Uterus (tissue), 4 donors: ENCODE data around the gene GATD1. TPM values are rescaled to one million over a fixed set of nuclear protein-coding genes. Genes with fewer than 3 reads are reported as not detected.

Source experiments
- DNase-seq, 2 donors: peaks; one replicate each; pipeline ENCODE4 v3.0.0-alpha.2; 2019 to 2020
- H3K27ac ChIP-seq, 2 donors: fragments of 200-600 bp; sonication (generic); 1 replicate in 1 of 2; 2 replicates in 1 of 2; pipeline ENCODE4 v1.5.1; 2016 to 2018
- H3K27me3 ChIP-seq, 2 donors: fragments of 200-600 bp; sonication (generic); one replicate each; pipeline ENCODE4 v1.5.1; 2018 to 2019; ENCODE audit warnings: control low read depth in 1 of 2
- H3K36me3 ChIP-seq, 2 donors: fragments of 200-600 bp; sonication (generic); one replicate each; pipeline ENCODE4 v1.5.1; 2019; ENCODE audit warnings: control low read depth in 1 of 2
- H3K4me1 ChIP-seq, 2 donors: fragments of 200-600 bp; sonication (generic); one replicate each; pipeline ENCODE4 v1.5.1; 2018 to 2019; ENCODE audit warnings: control low read depth in 1 of 2
- H3K4me3 ChIP-seq, 2 donors: fragments of 200-600 bp; sonication (generic); 1 replicate in 1 of 2; 2 replicates in 1 of 2; pipeline ENCODE4 v1.5.1; 2018 to 2019; ENCODE audit warnings: mild to moderate bottlenecking in 1 of 2
- H3K9me3 ChIP-seq, 2 donors: fragments of 200-600 bp; sonication (generic); one replicate each; pipeline ENCODE4 v1.5.1; 2019; ENCODE audit warnings: control low read depth in 1 of 2
- CTCF ChIP-seq, 4 experiments: fragments of 200-600 bp in 2 of 4; fragments of 450-650 bp in 2 of 4; sonication (generic) in 2 of 4; IDR thresholded peaks; one replicate each; pipeline ENCODE4 v1.5.1; 2016 to 2019; ENCODE audit warnings: antibody characterized with exemption in 4 of 4, mild to moderate bottlenecking in 2 of 4, moderate library complexity in 1 of 4
- POLR2A ChIP-seq, 2 donors: fragments of 450-650 bp; IDR thresholded peaks; one replicate each; pipeline ENCODE4 v1.6.1; 2016; ENCODE audit warnings: antibody characterized with exemption in 2 of 2, mild to moderate bottlenecking in 1 of 2, moderate library complexity in 1 of 2
- intact Hi-C: fragments of 100-400 bp; cut with DNase I; formaldehyde crosslinking; loops from one replicate; pipeline ENCODE4 v1.15.1; 2023; ENCODE audit warnings: low total_unique reads
- total RNA-seq, 4 donors: library from RNA; depleted of rRNA in 3 of 4; stranded (reverse); fragments of >200 nt in 3 of 4; gene quantifications; one replicate each; pipeline versions ENCODE4 v1.1.0 to v1.2.4, GENCODE V29; 2014 to 2023
- donor health status: DM: yes; HTN: yes; CAD: no.

Gene GATD1
- total RNA-seq, 4 donors from 2014 or later: 11.8 to 81.1 (median 29.3) TPM

GRCh38 chr11:763549-764321 lies 13.6 kb downstream of the GATD1 start:
- DNase-seq: no peak
- no peak overlapping the region for H3K27ac ChIP-seq
- no peaks in the 10 kb centered on the region for H3K27me3 ChIP-seq
- no peaks in the 10 kb centered on the region for H3K4me1 ChIP-seq
- H3K36me3 ChIP-seq: no peaks in the 10 kb centered on the region
- intact Hi-C loops: no loop called here
- H3K9me3 ChIP-seq: no peaks in the 10 kb centered on the region
- no peak overlapping the region for H3K4me3 ChIP-seq
- TF ChIP-seq POLR2A (IDR thresholded peaks at IDR 0.05): no peak
- TF ChIP-seq CTCF (IDR thresholded peaks at IDR 0.05): no peak

GRCh38 chr11:763073-763463 lies 14.2 kb downstream of the GATD1 start:
- Histone ChIP-seq H3K9me3 (no peaks in the 10 kb centered on the region), H3K27me3 (no peaks in the 10 kb centered on the region), H3K27ac (no peak overlapping the region), H3K36me3 (no peaks in the 10 kb centered on the region), H3K4me3 (no peak overlapping the region), H3K4me1 (no peaks in the 10 kb centered on the region)
- intact Hi-C loops: no loop called here
- no peak for DNase-seq
- no peak for TF ChIP-seq POLR2A (IDR thresholded peaks at IDR 0.05)
- no peak for TF ChIP-seq CTCF (IDR thresholded peaks at IDR 0.05)

GRCh38 chr11:762421-763072 lies 14.7 kb downstream of the GATD1 start:
- no peaks in the 10 kb centered on the region for H3K9me3 ChIP-seq
- no peaks in the 10 kb centered on the region for H3K4me1 ChIP-seq
- no peaks in the 10 kb centered on the region for H3K27me3 ChIP-seq
- H3K27ac ChIP-seq: no peak overlapping the region
- DNase-seq: no peak
- H3K4me3 ChIP-seq: no peak overlapping the region
- TF ChIP-seq POLR2A (IDR thresholded peaks at IDR 0.05) (no peak), CTCF (IDR thresholded peaks at IDR 0.05) (no peak)
- no peaks in the 10 kb centered on the region for H3K36me3 ChIP-seq
- intact Hi-C loops: no loop called here

GRCh38 chr11:761526-762108 lies 15.7 kb downstream of the GATD1 start:
- Histone ChIP-seq H3K4me3 (no peak overlapping the region), H3K27me3 (no peaks in the 10 kb centered on the region), H3K27ac (no peak overlapping the region), H3K9me3 (no peaks in the 10 kb centered on the region), H3K36me3 (no peaks in the 10 kb centered on the region), H3K4me1 (no peaks in the 10 kb centered on the region)
- DNase-seq: no peak
- intact Hi-C loops: no loop called here
- TF ChIP-seq CTCF (IDR thresholded peaks at IDR 0.05): no peak
- TF ChIP-seq POLR2A (IDR thresholded peaks at IDR 0.05): no peak

- TF ChIP-seq POLR2A (IDR thresholded peaks at IDR 0.05) (no peak), CTCF (IDR thresholded peaks at IDR 0.05) (no peak)
- H3K36me3 ChIP-seq: no peaks in the 10 kb centered on the region
- H3K27ac ChIP-seq: no peak overlapping the region
- H3K9me3 ChIP-seq: no peaks in the 10 kb centered on the region
- no peaks in the 10 kb centered on the region for H3K4me1 ChIP-seq
- H3K27me3 ChIP-seq: no peaks in the 10 kb centered on the region
- no peak for DNase-seq
- no peak overlapping the region for H3K4me3 ChIP-seq
- intact Hi-C loops: no loop called here
Observed at GRCh38 chr11:760236-760635, 17.1 kb downstream of the GATD1 start.
